Chondrocyte (in vitro differentiated cells): ENCODE data around the gene KRTAP10-5. TPM values are rescaled to one million over a fixed set of nuclear protein-coding genes. Genes with fewer than 3 reads are reported as not detected.
A peak's percentile ranks its signal among the peaks of the same experiment; 100 is the strongest.
"Not testable (repeated sequence)": the region's sequence is repeated elsewhere in the genome, so short reads cannot be mapped to it uniquely, and the experiment has no call there.

ENCODE experiments used
- DNase-seq: peaks from one replicate; pipeline ENCODE4 v3.0.0; 2021; ENCODE audit warnings: mixed read lengths, low spot score
- H3K27ac Mint-ChIP-seq: one replicate; pipeline ENCODE4 v1.8.0; 2021; ENCODE audit warnings: mild to moderate bottlenecking, moderate library complexity, mixed read lengths; ENCODE audit not compliant: unreplicated experiment
- H3K27me3 Mint-ChIP-seq: 2 replicates; pipeline ENCODE4 v1.8.0; 2021; ENCODE audit warnings: low read depth, mixed read lengths
- H3K36me3 Mint-ChIP-seq: 2 replicates; pipeline ENCODE4 v1.8.0; 2021; ENCODE audit warnings: low read depth, mixed read lengths
- H3K4me1 Mint-ChIP-seq: 2 replicates; pipeline ENCODE4 v1.8.0; 2021; ENCODE audit warnings: low read depth, mild to moderate bottlenecking, mixed read lengths
- H3K4me3 Mint-ChIP-seq: one replicate; pipeline ENCODE4 v1.8.0; 2021; ENCODE audit warnings: mild to moderate bottlenecking, moderate library complexity, mixed read lengths; ENCODE audit not compliant: unreplicated experiment
- H3K9me3 Mint-ChIP-seq: 2 replicates; pipeline ENCODE4 v1.8.0; 2021; ENCODE audit warnings: low read depth, mixed read lengths
- total RNA-seq: library from RNA; stranded (reverse); gene quantifications from 3 replicates; pipeline ENCODE4 v1.2.1, GENCODE V29; 2021
- TF ChIP-seq, protein P1 (sequence below): fragments of 200-600 bp; sonication (generic); IDR thresholded peaks from 2 replicates; pipeline ENCODE4 v1.5.0; 2021; ENCODE audit warnings: antibody characterized with exemption, mild to moderate bottlenecking, moderate library complexity

KRTAP10-5 gene
- total RNA-seq, 1 donor from 2014 or later = not detected

DNA sequence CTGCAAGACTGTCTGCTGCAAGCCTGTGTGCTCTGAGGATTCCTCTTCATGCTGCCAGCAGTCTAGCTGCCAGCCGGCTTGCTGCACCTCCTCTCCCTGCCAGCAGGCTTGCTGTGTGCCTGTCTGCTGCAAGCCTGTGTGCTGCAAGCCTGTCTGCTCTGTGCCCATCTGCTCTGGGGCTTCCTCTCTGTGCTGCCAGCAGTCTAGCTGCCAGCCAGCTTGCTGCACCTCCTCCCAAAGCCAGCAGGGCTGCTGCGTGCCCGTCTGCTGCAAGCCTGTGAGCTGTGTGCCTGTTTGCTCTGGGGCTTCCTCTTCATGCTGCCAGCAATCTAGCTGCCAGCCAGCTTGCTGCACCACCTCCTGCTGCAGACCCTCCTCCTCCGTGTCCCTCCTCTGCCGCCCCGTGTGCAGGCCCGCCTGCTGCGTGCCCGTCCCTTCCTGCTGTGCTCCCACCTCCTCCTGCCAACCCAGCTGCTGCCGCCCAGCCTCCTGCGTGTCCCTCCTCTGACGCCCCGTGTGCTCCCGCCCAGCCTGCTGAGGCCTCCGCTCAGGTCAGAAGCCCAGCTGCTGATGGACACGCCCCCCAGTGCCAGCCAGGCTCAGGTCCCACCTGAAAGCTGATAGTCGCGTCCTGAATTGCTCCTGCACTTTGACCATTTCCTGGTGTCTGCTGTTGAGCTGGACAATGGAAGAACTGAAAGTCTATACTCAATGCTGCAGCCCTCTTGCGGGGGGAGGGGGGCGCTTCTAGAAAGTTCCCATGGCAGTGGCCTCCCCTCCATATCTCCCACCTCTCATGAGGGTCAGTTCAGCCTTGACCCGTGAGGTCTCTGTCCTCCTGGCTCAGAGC is 5.7 kb downstream of the KRTAP10-5 start:
- H3K27ac Mint-ChIP-seq = no peak overlapping the region
- peaks cover 7% of the 10 kb centered on the region for H3K36me3 Mint-ChIP-seq
- H3K9me3 Mint-ChIP-seq = peaks cover 33% of the 10 kb centered on the region
- H3K27me3 Mint-ChIP-seq = peaks cover 16% of the 10 kb centered on the region
- TF ChIP-seq, protein P1, sequence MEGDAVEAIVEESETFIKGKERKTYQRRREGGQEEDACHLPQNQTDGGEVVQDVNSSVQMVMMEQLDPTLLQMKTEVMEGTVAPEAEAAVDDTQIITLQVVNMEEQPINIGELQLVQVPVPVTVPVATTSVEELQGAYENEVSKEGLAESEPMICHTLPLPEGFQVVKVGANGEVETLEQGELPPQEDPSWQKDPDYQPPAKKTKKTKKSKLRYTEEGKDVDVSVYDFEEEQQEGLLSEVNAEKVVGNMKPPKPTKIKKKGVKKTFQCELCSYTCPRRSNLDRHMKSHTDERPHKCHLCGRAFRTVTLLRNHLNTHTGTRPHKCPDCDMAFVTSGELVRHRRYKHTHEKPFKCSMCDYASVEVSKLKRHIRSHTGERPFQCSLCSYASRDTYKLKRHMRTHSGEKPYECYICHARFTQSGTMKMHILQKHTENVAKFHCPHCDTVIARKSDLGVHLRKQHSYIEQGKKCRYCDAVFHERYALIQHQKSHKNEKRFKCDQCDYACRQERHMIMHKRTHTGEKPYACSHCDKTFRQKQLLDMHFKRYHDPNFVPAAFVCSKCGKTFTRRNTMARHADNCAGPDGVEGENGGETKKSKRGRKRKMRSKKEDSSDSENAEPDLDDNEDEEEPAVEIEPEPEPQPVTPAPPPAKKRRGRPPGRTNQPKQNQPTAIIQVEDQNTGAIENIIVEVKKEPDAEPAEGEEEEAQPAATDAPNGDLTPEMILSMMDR = no peak
- no peak overlapping the region for H3K4me3 Mint-ChIP-seq
- DNase-seq = peak; percentile 68
- H3K4me1 Mint-ChIP-seq = peaks cover 6% of the 10 kb centered on the region

DNA sequence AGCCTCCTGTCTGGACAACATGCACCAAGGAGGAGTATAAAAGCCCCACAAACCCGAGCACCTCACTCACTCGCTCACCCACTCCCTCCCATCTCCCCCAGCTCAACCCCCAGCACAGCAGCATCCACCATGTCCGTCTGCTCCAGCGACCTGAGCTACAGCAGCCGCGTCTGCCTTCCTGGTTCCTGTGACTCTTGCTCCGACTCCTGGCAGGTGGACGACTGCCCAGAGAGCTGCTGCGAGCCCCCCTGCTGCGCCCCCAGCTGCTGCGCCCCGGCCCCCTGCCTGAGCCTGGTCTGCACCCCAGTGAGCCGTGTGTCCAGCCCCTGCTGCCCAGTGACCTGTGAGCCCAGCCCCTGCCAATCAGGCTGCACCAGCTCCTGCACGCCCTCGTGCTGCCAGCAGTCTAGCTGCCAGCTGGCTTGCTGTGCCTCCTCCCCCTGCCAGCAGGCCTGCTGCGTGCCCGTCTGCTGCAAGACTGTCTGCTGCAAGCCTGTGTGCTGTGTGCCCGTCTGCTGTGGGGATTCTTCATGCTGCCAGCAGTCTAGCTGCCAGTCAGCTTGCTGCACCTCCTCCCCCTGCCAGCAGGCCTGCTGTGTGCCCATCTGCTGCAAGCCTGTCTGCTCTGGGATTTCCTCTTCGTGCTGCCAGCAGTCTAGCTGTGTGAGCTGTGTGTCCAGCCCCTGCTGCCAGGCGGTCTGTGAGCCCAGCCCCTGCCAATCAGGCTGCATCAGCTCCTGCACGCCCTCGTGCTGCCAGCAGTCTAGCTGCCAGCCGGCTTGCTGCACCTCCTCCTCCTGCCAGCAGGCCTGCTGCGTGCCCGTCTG is 6.6 kb downstream of the KRTAP10-5 start, which contains the start of gene KRTAP10-4:
TSS of gene KRTAP10-4 (plus strand) at position 100 of the 827 bp plus-strand sequence. CDS start at position 130, 30 bp downstream.
- Mint-ChIP-seq H3K9me3 (peaks cover 33% of the 10 kb centered on the region), H3K27ac (peak within 1 kb of the TSS; percentile 55), H3K27me3 (peaks cover 15% of the 10 kb centered on the region)
- peak; percentile 77 for DNase-seq
- not testable (repeated sequence) for H3K36me3 Mint-ChIP-seq, H3K4me3 Mint-ChIP-seq, H3K4me1 Mint-ChIP-seq

DNA sequence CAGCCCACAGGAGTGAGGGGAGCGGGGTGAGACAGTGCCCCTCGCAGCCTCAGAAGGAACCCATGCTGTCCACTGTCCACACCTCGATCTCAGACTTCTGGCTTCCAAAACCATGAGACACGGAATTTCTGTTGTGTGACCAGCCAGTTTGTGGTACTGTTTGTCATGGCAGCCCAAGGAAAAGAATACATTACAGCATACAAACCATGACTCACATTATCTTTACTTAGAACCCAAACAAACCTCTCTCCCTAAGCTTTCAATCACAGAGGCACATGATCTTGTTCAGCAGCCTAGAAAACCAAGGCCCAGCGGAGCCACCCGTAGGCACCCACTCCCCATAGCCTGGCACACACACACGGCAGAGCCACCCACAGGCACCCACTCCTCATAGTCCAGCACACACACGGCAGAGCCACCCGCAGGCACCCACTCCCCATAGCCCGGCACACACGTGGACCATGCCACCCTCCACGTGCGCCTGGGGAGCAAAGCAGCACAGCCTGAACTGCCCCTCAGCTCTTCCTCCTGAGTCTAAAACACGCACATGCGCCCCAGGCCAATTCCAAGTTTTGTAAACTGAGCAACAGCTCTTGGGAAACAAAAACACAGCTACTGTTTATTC is 7.3 kb downstream of the KRTAP10-5 start:
- Mint-ChIP-seq H3K27ac (peak overlapping the region; percentile 55), H3K36me3 (peaks cover 6% of the 10 kb centered on the region), H3K4me3 (no peak overlapping the region), H3K27me3 (peaks cover 17% of the 10 kb centered on the region), H3K9me3 (peaks cover 31% of the 10 kb centered on the region), H3K4me1 (peaks cover 6% of the 10 kb centered on the region)
- TF ChIP-seq, protein P1 = no peak
- DNase-seq = peak; percentile 47

DNA sequence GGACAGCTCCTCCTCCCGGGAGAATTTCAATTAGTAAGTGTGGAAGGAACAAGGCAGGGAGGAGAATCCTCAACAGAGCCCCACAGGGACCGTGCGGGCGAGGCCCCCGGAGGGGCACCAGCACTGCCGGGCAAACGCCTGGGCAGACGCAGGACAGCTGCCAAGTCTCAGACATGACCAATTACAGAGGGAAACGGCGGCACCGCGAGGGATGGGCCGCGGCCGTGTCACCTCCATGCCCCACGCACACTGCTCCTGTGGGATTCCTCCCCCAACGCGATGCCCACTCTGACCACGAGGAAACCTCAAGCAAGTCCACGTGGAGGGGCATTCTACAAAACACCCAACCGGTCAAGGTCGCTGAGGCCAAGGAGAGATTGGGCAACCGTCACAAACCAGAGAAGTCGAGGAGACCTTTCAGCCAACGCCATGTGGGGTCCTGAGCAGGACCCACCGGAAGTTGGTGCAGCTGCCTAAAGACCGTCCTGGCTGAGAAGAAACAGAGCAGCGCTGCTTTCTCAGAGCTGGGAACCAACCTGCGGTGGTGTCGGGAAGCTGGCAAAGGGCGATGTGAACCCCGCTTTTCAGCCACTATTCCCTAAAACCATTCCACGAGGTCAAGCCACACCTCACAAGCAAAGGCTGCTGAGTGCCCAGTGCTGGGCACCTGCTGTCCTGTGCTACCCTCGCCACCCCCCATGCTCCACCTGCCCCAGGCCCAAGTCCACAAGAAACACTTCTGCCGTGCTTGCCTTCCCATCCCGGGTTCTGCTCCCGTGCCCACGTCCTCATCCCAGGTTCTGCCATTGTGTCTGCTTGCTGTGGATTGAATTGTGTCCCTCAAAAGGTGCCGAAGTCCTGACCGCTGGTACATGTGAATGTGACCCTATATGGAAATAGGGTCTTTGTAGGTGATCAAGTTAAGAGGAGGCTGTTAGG is 8.3 kb downstream of the KRTAP10-5 start:
- DNase-seq = peak; percentile 77
- Mint-ChIP-seq H3K27me3 (peaks cover 24% of the 10 kb centered on the region), H3K9me3 (peaks cover 21% of the 10 kb centered on the region), H3K27ac (no peak overlapping the region), H3K36me3 (peaks cover 4% of the 10 kb centered on the region), H3K4me1 (peaks cover 6% of the 10 kb centered on the region), H3K4me3 (no peak overlapping the region)
- TF ChIP-seq, protein P1 = no peak

DNA sequence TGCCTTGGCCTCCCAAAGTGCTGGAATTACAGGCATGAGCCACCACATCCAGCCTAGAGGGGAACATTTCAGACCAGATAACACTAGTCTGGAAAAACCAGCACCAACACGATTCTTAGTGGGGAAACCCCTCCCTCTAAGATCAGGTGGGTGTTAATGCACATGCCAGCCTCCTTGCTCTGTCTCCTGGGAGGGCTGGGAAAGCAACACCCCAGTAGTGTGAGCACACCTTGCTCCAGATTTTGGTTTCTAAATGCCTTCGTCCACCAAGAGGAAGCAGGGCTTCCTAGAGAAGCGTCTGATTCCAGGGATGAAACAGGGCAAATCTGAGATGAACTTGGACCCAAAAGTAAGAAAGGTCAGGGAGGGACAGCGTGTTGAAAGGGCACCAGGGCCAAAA is 9.1 kb downstream of the KRTAP10-5 start:
- no peak overlapping the region for H3K4me3 Mint-ChIP-seq
- peaks cover 15% of the 10 kb centered on the region for H3K9me3 Mint-ChIP-seq
- peaks cover 6% of the 10 kb centered on the region for H3K4me1 Mint-ChIP-seq
- TF ChIP-seq, protein P1 = no peak
- peaks cover 2% of the 10 kb centered on the region for H3K36me3 Mint-ChIP-seq
- H3K27ac Mint-ChIP-seq = no peak overlapping the region
- peaks cover 27% of the 10 kb centered on the region for H3K27me3 Mint-ChIP-seq
- DNase-seq = no peak
